HCT116 (cell line): Measurements from ENCODE around the gene C16orf95. TPM values are rescaled to one million over a fixed set of nuclear protein-coding genes. Genes with fewer than 3 reads are reported as not detected.
A peak's percentile ranks its signal among the peaks of the same experiment; 100 is the strongest.

Experiments
- ATAC-seq: fragments of 200-7000 bp; cut with Tn5 transposase; 2 replicates; pipeline ENCODE4 v1.9.1; 2020; ENCODE audit warnings: mild to moderate bottlenecking, moderate library complexity
- BruUV-seq: library from RNA; stranded (reverse); fragments of 400-500 nt; replicated peaks from 2 replicates; lab custom pipeline; 2021; lab: Mats Ljungman, UMichigan
- CTCF ChIA-PET: fragments of 300-600 bp; sonication (Branson Sonifier 250); formaldehyde crosslinking; loops from one replicate; lab custom pipeline; 2021; ENCODE audit warnings: antibody characterized with exemption; lab: Charles Lee
- POLR2A ChIA-PET: fragments of 300-600, 350-600 bp; sonication (Branson Sonifier 250); formaldehyde crosslinking; loops from one replicate; lab custom pipeline; 2021; ENCODE audit warnings: antibody characterized with exemption; lab: Charles Lee
- RAD21 ChIA-PET, 2 experiments: fragments of 300-600 bp; sonication (Branson Sonifier 250); formaldehyde crosslinking; loops; one replicate each; lab custom pipeline; 2023; ENCODE audit warnings: low total read pairs in 2 of 2; ENCODE audit not compliant: uncharacterized antibody in 2 of 2, unreplicated experiment in 2 of 2, low non-redundant PET in 1 of 2; lab: Charles Lee
- DNase-seq: peaks from one replicate; pipeline ENCODE4 v3.0.0-alpha.2; 2010; ENCODE audit warnings: low read depth, low spot score
- H2AFZ ChIP-seq: fragments of 200-600 bp; shearing (Covaris generic), sonication (generic); 2 replicates; pipeline ENCODE4 v1.6.1; 2017; ENCODE audit warnings: low read depth, mixed run types, mixed read lengths, antibody characterized with exemption, low read length; ENCODE audit not compliant: poor library complexity, severe bottlenecking
- H3K27ac ChIP-seq: 2 replicates; pipeline ENCODE4 v1.5.1; 2012; ENCODE audit warnings: low read depth, low read length
- H3K27me3 ChIP-seq: fragments of 200-600 bp; sonication (generic); 2 replicates; pipeline ENCODE4 v1.6.1; 2016; ENCODE audit warnings: mixed run types, low read length, mixed read lengths; ENCODE audit not compliant: insufficient read depth
- H3K36me3 ChIP-seq, 2 experiments: fragments of 200-500 bp in 1 of 2; fragments of 200-600 bp in 1 of 2; sonication (Bioruptor generic) in 1 of 2; sonication (generic) in 1 of 2; 2 replicates each; pipeline versions ENCODE4 v1.5.1 to v1.6.1; 2014 to 2016; ENCODE audit warnings: low read length in 2 of 2, inconsistent platforms in 1 of 2, mixed read lengths in 1 of 2, mixed run types in 1 of 2; ENCODE audit not compliant: insufficient read depth in 2 of 2, control insufficient read depth in 1 of 2
- H3K4me1 ChIP-seq, 2 experiments: fragments of 200-600 bp in 1 of 2; sonication (generic) in 1 of 2; 2 replicates each; pipeline versions ENCODE4 v1.5.1 to v1.6.1; 2012 to 2017; ENCODE audit warnings: low read length in 2 of 2, inconsistent platforms in 1 of 2, mild to moderate bottlenecking in 1 of 2, mixed read lengths in 1 of 2, mixed run types in 1 of 2, moderate library complexity in 1 of 2; ENCODE audit not compliant: insufficient read depth in 2 of 2, control insufficient read depth in 1 of 2
- H3K4me2 ChIP-seq: fragments of 200-600 bp; sonication (generic); 2 replicates; pipeline ENCODE4 v1.6.1; 2017; ENCODE audit warnings: mixed run types, low read length, mixed read lengths
- H3K4me3 ChIP-seq, 2 experiments: fragments of 200-600 bp in 1 of 2; sonication (generic) in 1 of 2; replicated peaks in 1 of 2; 2 replicates each; pipeline ENCODE4 v1.5.1; 2011 to 2016; ENCODE audit warnings: low read length in 2 of 2, control low read depth in 1 of 2, low read depth in 1 of 2, mild to moderate bottlenecking in 1 of 2, mixed read lengths in 1 of 2, mixed run types in 1 of 2
- H3K79me2 ChIP-seq: fragments of 200-600 bp; sonication (generic); 2 replicates; pipeline ENCODE4 v1.6.1; 2017; ENCODE audit warnings: mild to moderate bottlenecking, mixed run types, low read length, moderate library complexity, mixed read lengths; ENCODE audit not compliant: insufficient read depth
- H3K9ac ChIP-seq: fragments of 200-600 bp; sonication (generic); 2 replicates; pipeline ENCODE4 v1.6.1; 2016; ENCODE audit warnings: low read length, mixed read lengths
- H3K9me2 ChIP-seq: fragments of 200-600 bp; sonication (generic), shearing (Covaris generic); 2 replicates; pipeline ENCODE4 v1.6.1; 2017; ENCODE audit warnings: mixed run types, mild to moderate bottlenecking, moderate library complexity; ENCODE audit not compliant: insufficient read depth
- H3K9me3 ChIP-seq, 2 experiments: fragments of 200-500 bp in 1 of 2; fragments of 200-600 bp in 1 of 2; sonication (Bioruptor generic) in 1 of 2; sonication (generic) in 1 of 2; 2 replicates each; pipeline ENCODE4 v1.6.1; 2014 to 2017; ENCODE audit warnings: low read length in 2 of 2, mixed read lengths in 2 of 2, inconsistent platforms in 1 of 2, low read depth in 1 of 2, mild to moderate bottlenecking in 1 of 2, mixed run types in 1 of 2, moderate library complexity in 1 of 2; ENCODE audit not compliant: control insufficient read depth in 1 of 2, insufficient read depth in 1 of 2
- H4K20me1 ChIP-seq: fragments of 200-600 bp; sonication (generic), shearing (Covaris generic); 2 replicates; pipeline ENCODE4 v1.6.1; 2017; ENCODE audit warnings: mixed run types, mild to moderate bottlenecking, moderate library complexity; ENCODE audit not compliant: insufficient read depth
- CBX3 ChIP-seq: IDR thresholded peaks from 2 replicates; pipeline ENCODE4 v1.6.1; 2012; ENCODE audit warnings: low read depth
- POLR2A ChIP-seq: IDR thresholded peaks from 2 replicates; pipeline ENCODE4 v1.7.0; 2011; ENCODE audit warnings: borderline replicate concordance; ENCODE audit not compliant: insufficient read depth, insufficient read length; ENCODE audit errors: extremely low read depth
- TCF7L2 ChIP-seq: IDR thresholded peaks from 2 replicates; pipeline ENCODE4 v1.7.0; 2011; ENCODE audit warnings: borderline replicate concordance, inconsistent platforms; ENCODE audit not compliant: insufficient read depth, insufficient read length; ENCODE audit errors: extremely low read depth
- YY1 ChIP-seq: IDR thresholded peaks from 2 replicates; pipeline ENCODE4 v1.6.1; 2011; ENCODE audit warnings: low read length, low read depth, moderate library complexity, mild to moderate bottlenecking; ENCODE audit not compliant: insufficient replicate concordance; ENCODE audit errors: extremely low read depth
- ZBTB33 ChIP-seq: IDR thresholded peaks from 2 replicates; pipeline ENCODE4 v1.6.1; 2011; ENCODE audit warnings: mild to moderate bottlenecking, low read length, moderate library complexity; ENCODE audit not compliant: insufficient replicate concordance; ENCODE audit errors: extremely low read depth
- intact Hi-C: fragments of 100-400 bp; cut with micrococcal nuclease; formaldehyde crosslinking; loops from 2 replicates; pipeline ENCODE4 v1.10.0; 2022
- total RNA-seq: library from RNA; stranded (reverse); gene quantifications from one replicate; pipeline ENCODE4 v1.2.1, GENCODE V29; 2021; ENCODE audit not compliant: unreplicated experiment

Gene C16orf95
- total RNA-seq, 1 experiment from 2014 or later, result 12.2 TPM

- TF ChIP-seq ZBTB33 (peak; percentile 24), CBX3 (no peak; the same call in 1 of the 2 replicates)
Measured at GRCh38 chr16:87295259-87295658, 21.9 kb downstream of the C16orf95 start (continued).

GRCh38 chr16:87293990-87294389 lies 23.2 kb downstream of the C16orf95 start:
- intact Hi-C loops, result no loop called here
- H3K27me3 ChIP-seq, result no peaks in the 10 kb centered on the region
- H3K4me2 ChIP-seq, result no peak overlapping the region
- no peak overlapping the region for H3K4me3 ChIP-seq
- POLR2A ChIA-PET, result no interaction called here
- H3K9me2 ChIP-seq, result no peaks in the 10 kb centered on the region
- H3K9me3 ChIP-seq, result peaks cover 0 to 5% of the 10 kb centered on the region in 2 experiments; a peak in 1 of 4 replicates
- H3K9ac ChIP-seq, result no peak overlapping the region
- H3K4me1 ChIP-seq, result peaks cover 4 to 10% of the 10 kb centered on the region in 2 experiments; a peak in 3 of 4 replicates
- no peak overlapping the region for H2AFZ ChIP-seq
- CTCF ChIA-PET, result interaction anchor here (1.2 kb wide), 1 partner anchor 30 kb away, joined by 3 read pairs; no protein-coding TSS in a partner anchor
- DNase-seq, result no peak
- no peak for TF ChIP-seq YY1
- no peak overlapping the region for H3K27ac ChIP-seq
- H3K36me3 ChIP-seq, result no peaks in the 10 kb centered on the region
- RAD21 ChIA-PET, result no interaction called here
- no TSS peak for BruUV-seq
- H4K20me1 ChIP-seq, result no peaks in the 10 kb centered on the region
- H3K79me2 ChIP-seq, result no peaks in the 10 kb centered on the region
- ATAC-seq, result no peak

GRCh38 chr16:87291944-87292343 lies 25.2 kb downstream of the C16orf95 start:
- Histone ChIP-seq H3K4me3 (no peak overlapping the region), H3K79me2 (no peaks in the 10 kb centered on the region), H2AFZ (no peak overlapping the region), H3K9me3 (peaks cover under 1 to 5% of the 10 kb centered on the region in 2 experiments; a peak in 2 of 4 replicates), H3K9me2 (no peaks in the 10 kb centered on the region), H4K20me1 (no peaks in the 10 kb centered on the region), H3K27me3 (no peaks in the 10 kb centered on the region), H3K27ac (no peak overlapping the region), H3K4me2 (no peak overlapping the region), H3K36me3 (no peaks in the 10 kb centered on the region), H3K9ac (no peak overlapping the region), H3K4me1 (peaks cover 4 to 10% of the 10 kb centered on the region in 2 experiments; a peak in 3 of 4 replicates)
- no peak for ATAC-seq
- no peak for DNase-seq
- RAD21 ChIA-PET, result no interaction called here
- TF ChIP-seq POLR2A (no peak), YY1 (no peak), TCF7L2 (no peak)
- POLR2A ChIA-PET, result no interaction called here
- BruUV-seq, result no TSS peak
- intact Hi-C loops, result no loop called here
- CTCF ChIA-PET, result no interaction called here
